ENCODE results near the gene TMEM86B.

TMEM86B gene

DNA sequence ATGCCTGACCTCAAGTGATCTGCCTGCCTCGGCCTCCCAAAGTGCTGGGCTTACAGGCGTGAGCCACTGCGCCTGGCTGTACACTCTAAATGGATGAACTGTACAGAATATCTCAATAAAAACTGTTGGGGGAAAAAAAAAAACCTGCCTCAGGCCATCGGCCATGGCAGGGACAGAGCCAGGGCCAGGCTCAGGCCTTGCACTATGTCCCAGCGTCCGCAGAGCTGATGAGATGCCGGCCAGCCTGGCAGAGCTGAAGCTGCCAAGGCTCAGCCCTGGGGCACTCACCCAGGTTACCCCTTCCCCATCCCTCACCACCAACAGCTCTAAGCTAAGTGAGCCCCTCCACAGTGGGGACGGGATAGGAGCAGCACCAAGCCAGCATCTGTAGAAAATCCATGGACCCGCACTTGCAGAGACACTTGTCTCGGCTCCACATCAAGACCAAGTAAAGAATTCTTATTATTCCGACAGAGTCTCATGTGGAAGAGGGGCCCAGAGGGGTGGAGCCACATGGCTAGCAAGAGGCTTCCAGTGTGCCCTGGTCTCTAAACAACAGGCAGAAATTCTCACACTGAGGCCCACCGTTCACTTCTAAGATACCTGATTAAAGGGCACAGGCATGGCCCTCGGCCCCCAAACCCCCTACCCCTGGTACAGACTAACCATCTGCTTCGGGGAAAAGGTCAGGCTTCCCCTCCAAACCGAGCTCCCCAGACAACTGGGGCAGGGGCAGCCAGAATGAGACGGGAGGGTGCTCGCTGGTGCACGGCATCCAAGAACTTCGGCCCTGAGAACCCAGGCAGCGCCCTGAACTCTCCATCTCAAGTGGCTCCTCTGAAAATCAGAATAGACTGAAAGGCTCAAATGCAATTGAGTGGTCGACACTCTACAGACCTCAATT is 24.4 kb upstream of the TMEM86B start:
- H3K4me3 ChIP-seq (ENCODE audit: low read depth, low read length) = peak overlapping the region; percentile 91
- peak; percentile 31 for DNase-seq (ENCODE audit: low read depth)

DNA sequence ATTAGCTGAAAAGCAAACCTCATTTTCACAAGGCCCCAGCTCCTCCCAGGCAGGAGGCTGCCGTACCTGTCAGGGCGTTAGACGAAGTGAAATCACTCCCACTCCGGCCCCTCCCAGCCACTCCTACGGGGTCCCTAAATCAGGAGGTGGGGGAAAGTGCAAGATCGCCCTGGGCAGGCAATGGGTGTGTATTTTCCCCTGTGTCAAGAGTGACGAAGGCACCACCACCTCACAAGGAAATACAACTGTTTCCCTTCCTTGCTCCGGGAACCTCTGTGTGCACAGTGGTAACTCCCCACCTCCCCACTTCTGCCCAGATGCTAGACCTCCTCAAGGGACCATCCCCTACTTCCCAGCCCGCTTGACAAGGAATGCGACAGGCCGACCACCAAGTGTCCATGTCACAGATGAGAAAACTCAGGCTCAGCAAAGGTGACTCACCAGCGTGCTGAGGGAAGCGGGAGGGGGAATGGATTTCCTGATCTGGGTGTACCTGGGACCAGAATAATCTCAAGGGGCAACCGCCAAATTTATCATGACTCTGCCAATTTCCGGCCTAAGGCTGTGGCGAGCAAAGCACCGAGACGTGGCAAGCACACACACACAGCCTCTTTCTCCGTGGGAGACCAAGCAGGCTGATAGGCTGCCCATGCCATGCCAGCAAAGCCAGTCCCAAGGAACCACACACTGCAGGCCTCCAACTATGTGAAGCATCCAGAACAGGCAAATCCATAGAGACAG is 22.9 kb upstream of the TMEM86B start:
- TF ChIP-seq, protein P1, sequence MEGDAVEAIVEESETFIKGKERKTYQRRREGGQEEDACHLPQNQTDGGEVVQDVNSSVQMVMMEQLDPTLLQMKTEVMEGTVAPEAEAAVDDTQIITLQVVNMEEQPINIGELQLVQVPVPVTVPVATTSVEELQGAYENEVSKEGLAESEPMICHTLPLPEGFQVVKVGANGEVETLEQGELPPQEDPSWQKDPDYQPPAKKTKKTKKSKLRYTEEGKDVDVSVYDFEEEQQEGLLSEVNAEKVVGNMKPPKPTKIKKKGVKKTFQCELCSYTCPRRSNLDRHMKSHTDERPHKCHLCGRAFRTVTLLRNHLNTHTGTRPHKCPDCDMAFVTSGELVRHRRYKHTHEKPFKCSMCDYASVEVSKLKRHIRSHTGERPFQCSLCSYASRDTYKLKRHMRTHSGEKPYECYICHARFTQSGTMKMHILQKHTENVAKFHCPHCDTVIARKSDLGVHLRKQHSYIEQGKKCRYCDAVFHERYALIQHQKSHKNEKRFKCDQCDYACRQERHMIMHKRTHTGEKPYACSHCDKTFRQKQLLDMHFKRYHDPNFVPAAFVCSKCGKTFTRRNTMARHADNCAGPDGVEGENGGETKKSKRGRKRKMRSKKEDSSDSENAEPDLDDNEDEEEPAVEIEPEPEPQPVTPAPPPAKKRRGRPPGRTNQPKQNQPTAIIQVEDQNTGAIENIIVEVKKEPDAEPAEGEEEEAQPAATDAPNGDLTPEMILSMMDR (IDR thresholded peaks at IDR 0.05; ENCODE audit: insufficient read depth, low read depth, low read length, missing control alignments) = no peak
- peak; percentile 61 for DNase-seq (ENCODE audit: low read depth)
- peak overlapping the region; percentile 4; the same call in 1 of the 2 replicates for H3K4me3 ChIP-seq (ENCODE audit: low read depth, low read length)

More for the DNA sequence above, 24.4 kb upstream of the TMEM86B start:
- TF ChIP-seq, protein P1 (IDR thresholded peaks at IDR 0.05; ENCODE audit: insufficient read depth, low read depth, low read length, missing control alignments) = no peak

DNA sequence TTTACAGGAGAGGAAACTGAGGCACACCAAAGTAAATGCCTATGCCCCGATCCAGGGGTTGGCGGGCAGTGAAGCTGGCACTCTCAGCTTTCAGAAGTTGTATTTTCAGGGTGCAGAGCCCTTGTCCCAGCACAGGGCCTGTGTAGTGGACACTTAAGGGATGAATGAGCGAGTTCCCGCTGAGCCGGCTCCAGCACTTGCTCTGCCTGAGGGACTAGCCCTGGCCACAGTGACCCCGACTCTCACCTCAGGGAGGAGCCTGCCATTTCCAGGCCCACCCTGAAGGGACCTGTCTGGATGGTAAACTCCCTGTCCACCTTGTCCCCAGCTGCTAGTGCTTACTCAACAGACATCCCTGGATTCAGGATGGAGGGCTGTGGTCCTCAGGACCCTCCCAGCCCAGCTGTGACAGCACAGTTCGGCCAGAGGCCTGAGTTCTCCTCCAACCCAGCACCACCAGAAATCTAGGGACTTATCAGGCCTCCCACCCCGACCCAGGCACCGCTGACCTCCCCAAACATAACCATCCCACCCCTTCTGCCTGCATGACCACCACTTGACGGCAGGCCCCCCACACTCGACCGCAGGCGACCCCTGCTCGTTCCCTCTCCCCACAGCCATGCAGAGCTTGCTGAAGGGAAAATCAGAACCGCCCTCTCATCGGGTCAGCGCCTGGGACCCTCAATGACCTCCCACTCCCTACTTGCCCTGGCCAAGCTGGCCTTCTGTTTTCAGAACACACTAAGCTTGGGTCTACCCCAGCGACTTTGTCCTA is 21.9 kb upstream of the TMEM86B start:
- no peak for DNase-seq (ENCODE audit: low read depth)
- TF ChIP-seq, protein P1 (IDR thresholded peaks at IDR 0.05; ENCODE audit: insufficient read depth, low read depth, low read length, missing control alignments) = no peak
- H3K4me3 ChIP-seq (ENCODE audit: low read depth, low read length) = no peak overlapping the region

DNA sequence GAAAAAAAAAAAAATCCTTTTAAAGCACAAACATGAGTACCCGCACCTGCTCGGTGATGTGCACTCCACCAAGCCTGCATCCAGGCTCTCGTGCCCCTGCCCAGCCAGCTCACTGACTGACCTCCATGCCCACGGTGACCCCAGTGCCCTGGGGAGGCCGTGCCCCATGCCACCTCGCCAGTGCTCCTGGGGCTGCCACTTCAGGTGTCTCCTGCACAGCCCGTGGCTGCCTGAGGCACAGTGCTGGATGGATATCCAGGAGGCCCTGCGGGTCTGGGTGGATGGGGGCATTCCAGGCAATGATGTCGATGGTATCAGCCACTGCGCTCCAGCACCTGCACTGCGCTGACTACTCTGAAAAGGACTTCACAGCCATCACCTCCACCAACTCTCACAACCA is 21.3 kb upstream of the TMEM86B start:
- TF ChIP-seq, protein P1 (IDR thresholded peaks at IDR 0.05; ENCODE audit: insufficient read depth, low read depth, low read length, missing control alignments) = no peak
- no peak for DNase-seq (ENCODE audit: low read depth)
- no peak overlapping the region for H3K4me3 ChIP-seq (ENCODE audit: low read depth, low read length)

DNA sequence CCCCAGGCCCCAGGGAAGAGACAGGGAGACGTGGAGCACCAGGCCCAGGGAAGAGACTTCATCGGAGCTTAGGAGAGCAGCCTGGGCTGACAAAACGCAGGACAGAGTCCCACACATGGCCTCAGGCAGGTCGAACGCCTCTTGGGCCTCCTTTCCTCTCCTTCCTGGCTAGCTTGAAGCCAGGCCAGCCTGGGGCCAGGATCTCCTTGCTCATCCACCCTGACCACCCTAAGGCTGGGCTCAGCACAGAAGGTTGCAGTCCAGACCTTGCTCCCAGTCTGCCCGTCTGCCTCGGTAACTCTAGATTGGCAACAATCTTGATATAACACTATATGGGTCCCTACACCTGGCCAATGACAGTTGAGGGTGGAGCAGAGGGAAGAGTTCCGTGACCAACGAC is 20.1 kb upstream of the TMEM86B start:
- H3K4me3 ChIP-seq (ENCODE audit: low read depth, low read length) = no peak overlapping the region
- no peak for DNase-seq (ENCODE audit: low read depth)
- TF ChIP-seq, protein P1 (IDR thresholded peaks at IDR 0.05; ENCODE audit: insufficient read depth, low read depth, low read length, missing control alignments) = no peak

DNA sequence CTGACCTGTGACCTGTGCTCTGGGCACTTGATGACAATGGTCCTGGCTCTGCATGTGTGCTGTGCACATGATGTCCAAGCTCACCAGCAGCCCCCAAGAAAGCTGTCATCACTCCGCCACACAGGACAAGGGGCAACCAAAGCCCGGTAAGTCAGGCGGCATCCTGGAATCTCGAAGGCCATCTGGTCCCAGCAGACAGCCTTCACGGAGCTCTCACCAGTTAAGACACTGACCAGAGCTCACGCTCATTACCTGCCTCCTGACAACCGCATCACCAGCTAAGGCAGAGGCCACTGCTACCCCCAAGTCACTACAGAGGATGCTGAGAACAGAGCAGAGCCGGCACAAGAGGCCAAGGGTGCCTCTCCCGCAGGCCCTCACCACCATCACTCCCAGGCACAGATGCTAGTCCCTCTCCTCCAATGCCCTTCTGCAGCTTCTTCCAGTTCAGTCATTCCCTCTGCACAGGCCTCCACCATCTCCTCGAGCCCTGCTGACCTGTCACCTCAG is 19.7 kb upstream of the TMEM86B start:
- TF ChIP-seq, protein P1 (IDR thresholded peaks at IDR 0.05; ENCODE audit: insufficient read depth, low read depth, low read length, missing control alignments) = no peak
- no peak for DNase-seq (ENCODE audit: low read depth)
- no peak overlapping the region for H3K4me3 ChIP-seq (ENCODE audit: low read depth, low read length)

Data from GM12865 (cell line).